Parathyroid adenoma (tissue), 2 donors: ENCODE results near the gene CMYA5.

Source experiments
- H2AFZ ChIP-seq: fragments of 300-600 bp; sonication (generic); one replicate; pipeline ENCODE4 v1.7.0; 2017; ENCODE audit warnings: antibody characterized with exemption, mild to moderate bottlenecking
- H3K27ac ChIP-seq: fragments of 300-600 bp; sonication (generic); one replicate; pipeline ENCODE4 v1.7.0; 2017
- H3K27me3 ChIP-seq: fragments of 300-600 bp; sonication (generic); one replicate; pipeline ENCODE4 v1.7.0; 2017; ENCODE audit warnings: low read length; ENCODE audit not compliant: control insufficient read depth, insufficient read depth
- H3K36me3 ChIP-seq: fragments of 300-600 bp; sonication (generic); one replicate; pipeline ENCODE4 v1.7.0; 2017; ENCODE audit warnings: low read length; ENCODE audit not compliant: control insufficient read depth, insufficient read depth
- H3K4me1 ChIP-seq: fragments of 300-600 bp; sonication (generic); one replicate; pipeline ENCODE4 v1.7.0; 2017; ENCODE audit warnings: control low read depth
- H3K4me2 ChIP-seq: fragments of 300-600 bp; sonication (generic); one replicate; pipeline ENCODE4 v1.7.0; 2017; ENCODE audit warnings: low read length
- H3K4me3 ChIP-seq: fragments of 300-600 bp; sonication (generic); one replicate; pipeline ENCODE4 v1.7.0; 2017; ENCODE audit warnings: low read depth, low read length
- H3K79me2 ChIP-seq: fragments of 300-600 bp; sonication (generic); one replicate; pipeline ENCODE4 v1.7.0; 2017; ENCODE audit warnings: control low read depth
- H3K9ac ChIP-seq: fragments of 300-600 bp; sonication (generic); one replicate; pipeline ENCODE4 v1.7.0; 2017; ENCODE audit warnings: mild to moderate bottlenecking
- H3K9me3 ChIP-seq: fragments of 300-600 bp; sonication (generic); one replicate; pipeline ENCODE4 v1.7.0; 2017; ENCODE audit warnings: low read length; ENCODE audit not compliant: control insufficient read depth
- CTCF ChIP-seq: fragments of 300-600 bp; sonication (generic); IDR thresholded peaks from one replicate; pipeline ENCODE4 v1.7.0; 2017; ENCODE audit warnings: antibody characterized with exemption, mild to moderate bottlenecking
- donor health status: primary hyperparathyroidism.

Gene CMYA5

GRCh38 chr5:79713727-79714126, 24.1 kb downstream of the CMYA5 start:
- H3K36me3 ChIP-seq: no peaks in the 10 kb centered on the region
- H3K9me3 ChIP-seq: no peaks in the 10 kb centered on the region
- H3K4me2 ChIP-seq: no peak overlapping the region
- H3K9ac ChIP-seq: no peak overlapping the region
- H3K27ac ChIP-seq: no peak overlapping the region
- no peaks in the 10 kb centered on the region for H3K79me2 ChIP-seq
- H3K27me3 ChIP-seq: no peaks in the 10 kb centered on the region
- no peak overlapping the region for H3K4me3 ChIP-seq
- no peaks in the 10 kb centered on the region for H3K4me1 ChIP-seq
- TF ChIP-seq CTCF: no peak
- H2AFZ ChIP-seq: no peak overlapping the region

GRCh38 chr5:79716839-79717238, 27.2 kb downstream of the CMYA5 start:
- Histone ChIP-seq H3K27me3 (no peaks in the 10 kb centered on the region), H3K27ac (no peak overlapping the region), H2AFZ (no peak overlapping the region), H3K79me2 (no peaks in the 10 kb centered on the region), H3K4me1 (no peaks in the 10 kb centered on the region), H3K4me2 (no peak overlapping the region), H3K9ac (no peak overlapping the region), H3K9me3 (no peaks in the 10 kb centered on the region), H3K36me3 (no peaks in the 10 kb centered on the region), H3K4me3 (no peak overlapping the region)
- no peak for TF ChIP-seq CTCF

- Histone ChIP-seq H3K9ac (no peak overlapping the region), H3K4me1 (no peaks in the 10 kb centered on the region), H3K36me3 (no peaks in the 10 kb centered on the region), H3K27me3 (no peaks in the 10 kb centered on the region), H2AFZ (no peak overlapping the region), H3K79me2 (no peaks in the 10 kb centered on the region), H3K27ac (no peak overlapping the region), H3K4me2 (no peak overlapping the region), H3K9me3 (no peaks in the 10 kb centered on the region), H3K4me3 (no peak overlapping the region)
- no peak for TF ChIP-seq CTCF
Observed at GRCh38 chr5:79720096-79720495, 30.5 kb downstream of the CMYA5 start.

GRCh38 chr5:79727451-79728355, 38.1 kb downstream of the CMYA5 start:
- H3K4me1 ChIP-seq: no peaks in the 10 kb centered on the region
- H3K27me3 ChIP-seq: no peaks in the 10 kb centered on the region
- no peak for TF ChIP-seq CTCF
- no peak overlapping the region for H3K9ac ChIP-seq
- H3K79me2 ChIP-seq: no peaks in the 10 kb centered on the region
- no peak overlapping the region for H2AFZ ChIP-seq
- no peaks in the 10 kb centered on the region for H3K36me3 ChIP-seq
- no peak overlapping the region for H3K27ac ChIP-seq
- no peak overlapping the region for H3K4me2 ChIP-seq
- H3K4me3 ChIP-seq: no peak overlapping the region
- H3K9me3 ChIP-seq: no peaks in the 10 kb centered on the region

GRCh38 chr5:79728396-79728795, 38.8 kb downstream of the CMYA5 start:
- H3K27ac ChIP-seq: no peak overlapping the region
- H2AFZ ChIP-seq: no peak overlapping the region
- H3K4me1 ChIP-seq: no peaks in the 10 kb centered on the region
- no peak for TF ChIP-seq CTCF
- H3K27me3 ChIP-seq: no peaks in the 10 kb centered on the region
- H3K79me2 ChIP-seq: no peaks in the 10 kb centered on the region
- no peak overlapping the region for H3K4me2 ChIP-seq
- no peak overlapping the region for H3K9ac ChIP-seq
- H3K9me3 ChIP-seq: no peaks in the 10 kb centered on the region
- H3K4me3 ChIP-seq: no peak overlapping the region
- no peaks in the 10 kb centered on the region for H3K36me3 ChIP-seq
